Activated CD4-positive, alpha-beta T cell treated with anti-CD3 and anti-CD28 coated beads for 36 hours (primary cell): ENCODE results near the gene MUC22. TPM values are rescaled to one million over a fixed set of nuclear protein-coding genes. Genes with fewer than 3 reads are reported as not detected.
"Not testable (repeated sequence)": the region's sequence is repeated elsewhere in the genome, so short reads cannot be mapped to it uniquely, and the experiment has no call there.

Source experiments
- ATAC-seq: fragments of 200-7000 bp; cut with Tn5 transposase; one replicate; pipeline ENCODE4 v1.10.0; 2021; ENCODE audit warnings: mild to moderate bottlenecking, moderate library complexity
- CTCF ChIA-PET: fragments of 350-600 bp; sonication (Branson Sonifier 250); formaldehyde crosslinking; loops from one replicate; lab custom pipeline; 2021; ENCODE audit warnings: antibody characterized with exemption; lab: Charles Lee
- POLR2A ChIA-PET: fragments of 350-600 bp; sonication (Branson Sonifier 250); formaldehyde crosslinking; loops from one replicate; lab custom pipeline; 2021; ENCODE audit warnings: antibody characterized with exemption, inconsistent platforms; lab: Charles Lee
- DNase-seq: peaks from one replicate; pipeline ENCODE4 v3.0.0-alpha.2; 2020
- H3K27ac Mint-ChIP-seq: one replicate; pipeline ENCODE4 v1.8.0; 2021; ENCODE audit warnings: mixed read lengths
- H3K27me3 Mint-ChIP-seq: one replicate; pipeline ENCODE4 v1.8.0; 2021; ENCODE audit warnings: mixed read lengths
- H3K36me3 Mint-ChIP-seq: one replicate; pipeline ENCODE4 v1.8.0; 2021; ENCODE audit warnings: low read depth, mixed read lengths
- H3K4me1 Mint-ChIP-seq: one replicate; pipeline ENCODE4 v1.8.0; 2021; ENCODE audit warnings: mixed read lengths
- H3K4me3 Mint-ChIP-seq: one replicate; pipeline ENCODE4 v1.8.0; 2021; ENCODE audit warnings: mild to moderate bottlenecking, moderate library complexity, mixed read lengths
- H3K9me3 Mint-ChIP-seq: one replicate; pipeline ENCODE4 v1.8.0; 2021; ENCODE audit warnings: low read depth, mixed read lengths
- intact Hi-C, 2 experiments: fragments of 100-400 bp; cut with DNase I in 1 of 2; cut with micrococcal nuclease in 1 of 2; formaldehyde crosslinking; loops; one replicate each; pipeline versions ENCODE4 v1.14.2 to v1.15.1; 2022 to 2024; cut with DNase I, micrococcal nuclease
- total RNA-seq, 2 experiments: library from RNA; stranded (reverse); gene quantifications; one replicate each; pipeline ENCODE4 v1.2.3, GENCODE V29; 2021

Gene MUC22
- total RNA-seq, 2 experiments from 2014 or later: not detected

DNA sequence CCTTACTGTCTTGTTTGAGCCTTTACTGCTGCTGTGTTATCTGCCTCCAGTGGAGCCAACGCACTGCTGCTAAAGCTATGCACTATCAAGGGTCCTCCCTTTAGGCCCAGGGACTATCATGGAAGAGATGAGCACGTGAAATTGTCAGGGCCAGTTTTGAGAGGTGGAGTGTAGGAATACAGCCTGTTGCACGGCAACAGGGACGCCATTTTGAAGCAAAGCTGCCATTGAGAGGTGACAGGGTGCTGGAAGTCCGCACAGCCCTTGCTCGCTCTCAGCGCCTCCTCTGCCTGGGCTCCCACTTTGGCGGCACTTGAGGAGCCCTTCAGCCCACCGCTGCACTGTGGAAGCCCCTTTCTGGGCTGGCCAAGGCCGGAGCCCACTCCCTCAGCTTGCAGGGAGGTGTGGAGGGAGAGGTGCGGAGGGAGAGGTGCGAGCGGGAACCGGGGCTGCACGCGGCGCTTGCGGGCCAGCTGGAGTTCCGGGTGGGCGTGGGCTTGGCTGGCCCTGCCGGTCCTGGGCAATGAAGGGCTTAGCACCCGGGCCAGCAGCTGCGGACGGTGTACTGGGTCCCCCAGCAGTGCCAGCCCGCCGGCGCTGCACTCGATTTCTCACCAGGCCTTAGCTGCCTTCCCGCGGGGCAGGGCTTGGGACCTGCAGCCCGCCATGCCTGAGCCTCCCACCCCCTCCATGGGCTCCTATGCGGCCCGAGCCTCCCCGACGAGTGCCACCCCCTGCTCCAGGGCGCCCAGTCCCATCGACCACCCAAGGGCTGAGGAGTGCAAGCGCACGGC lies 10.0 kb upstream of the MUC22 start:
- CTCF ChIA-PET: interaction anchor here (1.2 kb wide), 1 partner anchor 385 kb away, joined by 4 read pairs; no protein-coding TSS in a partner anchor
- H3K9me3 Mint-ChIP-seq, H3K4me1 Mint-ChIP-seq, H3K4me3 Mint-ChIP-seq, H3K27me3 Mint-ChIP-seq, DNase-seq, ATAC-seq, H3K36me3 Mint-ChIP-seq, POLR2A ChIA-PET, H3K27ac Mint-ChIP-seq: not testable (repeated sequence)
- intact Hi-C loops: loop anchor here in 1 of 2 experiments (5.0 kb wide), 1 partner anchor 67 kb away; no protein-coding TSS in a partner anchor

DNA sequence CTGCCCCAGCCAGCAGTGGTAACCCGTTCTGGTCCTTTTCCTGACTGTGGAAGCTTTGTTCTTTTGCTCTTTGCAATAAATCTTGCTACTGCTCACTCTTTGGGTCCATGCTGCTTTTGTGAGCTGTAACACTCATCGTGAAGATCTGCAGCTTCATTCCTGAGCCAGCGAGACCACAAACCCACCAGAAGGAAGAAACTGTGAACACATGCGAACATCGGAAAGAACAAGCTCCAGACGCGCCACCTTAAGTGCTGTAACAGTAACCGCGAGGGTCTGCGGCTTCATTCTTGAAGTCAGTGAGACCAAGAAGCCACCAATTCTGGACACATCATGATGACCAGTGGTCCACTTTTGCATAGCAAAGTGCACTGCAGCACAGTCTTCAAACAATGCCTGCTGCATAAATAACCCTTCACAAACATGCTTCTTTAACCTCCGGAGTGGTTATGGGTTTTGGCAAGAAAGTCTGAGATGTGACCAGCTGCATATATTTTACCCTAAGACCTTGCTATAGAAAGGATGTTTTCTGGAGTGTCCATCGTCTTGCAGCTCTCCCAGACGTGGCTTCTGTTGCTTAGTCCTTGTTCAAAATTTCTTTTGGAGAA lies 8.9 kb upstream of the MUC22 start:
- ChIA-PET POLR2A (no interaction called here), CTCF (interaction anchor here (0.5 to 1.0 kb wide), 3 partner anchors 10 to 122 kb away, joined by 3 to 4 read pairs (median 3); no protein-coding TSS in a partner anchor)
- Mint-ChIP-seq H3K9me3 (no peaks in the 10 kb centered on the region), H3K4me1 (peaks cover 3% of the 10 kb centered on the region), H3K27ac (no peak overlapping the region), H3K4me3 (no peak overlapping the region), H3K36me3 (no peaks in the 10 kb centered on the region), H3K27me3 (peaks cover 3% of the 10 kb centered on the region)
- DNase-seq (no peak), ATAC-seq (no peak)
- intact Hi-C loops: loop anchor here in 1 of 2 experiments (5.0 kb wide), 1 partner anchor 66 kb away; no protein-coding TSS in a partner anchor

DNA sequence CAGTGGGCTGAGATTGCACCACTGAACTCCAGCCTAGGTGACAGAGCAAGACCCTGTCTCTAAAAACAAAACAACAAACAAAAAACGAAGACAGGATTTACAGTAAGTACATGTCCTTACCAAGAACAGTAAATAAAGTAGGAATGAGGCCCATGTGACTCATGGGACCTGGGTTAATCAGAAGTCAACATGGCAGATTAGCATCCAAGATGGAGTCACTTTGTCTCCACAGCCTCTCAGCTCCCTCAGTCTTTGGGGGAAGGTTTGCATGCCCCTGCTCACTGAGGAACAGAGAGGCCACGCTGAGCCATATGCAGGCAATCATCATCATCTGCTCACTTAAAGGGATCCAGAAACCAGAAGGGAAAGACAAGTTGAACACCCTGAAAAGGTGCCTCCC lies 7.8 kb upstream of the MUC22 start:
- intact Hi-C loops: loop anchor here in 1 of 2 experiments (5.0 kb wide), 1 partner anchor 65 kb away; no protein-coding TSS in a partner anchor
- DNase-seq (no peak), ATAC-seq (no peak)
- H3K4me3 Mint-ChIP-seq: no peak overlapping the region
- peaks cover 7% of the 10 kb centered on the region for H3K27me3 Mint-ChIP-seq
- peaks cover 5% of the 10 kb centered on the region for H3K4me1 Mint-ChIP-seq
- H3K36me3 Mint-ChIP-seq: no peaks in the 10 kb centered on the region
- ChIA-PET CTCF (interaction anchor here (1.2 kb wide), 1 partner anchor 13 kb away, joined by 3 read pairs; no protein-coding TSS in a partner anchor), POLR2A (no interaction called here)
- H3K9me3 Mint-ChIP-seq: no peaks in the 10 kb centered on the region
- H3K27ac Mint-ChIP-seq: no peak overlapping the region

DNA sequence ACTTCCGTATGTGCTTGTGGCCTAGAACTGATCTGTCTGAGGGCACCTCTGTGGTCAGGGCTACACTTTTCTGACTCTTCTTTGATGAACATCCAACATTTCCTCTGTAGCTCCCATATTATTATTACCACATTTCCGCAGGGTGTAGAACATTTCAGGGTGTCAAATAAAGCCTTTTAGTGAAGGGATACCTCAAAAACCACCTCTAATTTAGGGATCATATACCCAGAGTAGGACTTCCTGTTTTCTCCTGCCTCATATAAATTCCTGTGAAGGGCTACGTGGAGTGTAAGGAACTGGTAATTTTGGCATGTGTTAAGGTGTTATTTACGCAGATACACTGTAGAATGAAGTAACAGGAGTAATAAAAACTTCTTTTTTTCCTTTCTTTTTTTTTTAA lies 5.5 kb upstream of the MUC22 start:
- Mint-ChIP-seq H3K27me3 (peaks cover 14% of the 10 kb centered on the region), H3K4me3 (no peak overlapping the region), H3K4me1 (peaks cover 9% of the 10 kb centered on the region), H3K27ac (no peak overlapping the region), H3K36me3 (no peaks in the 10 kb centered on the region), H3K9me3 (no peaks in the 10 kb centered on the region)
- ATAC-seq (no peak), DNase-seq (no peak)
- intact Hi-C loops: loop anchor here in 1 of 2 experiments (2.0 to 5.0 kb wide), 2 partner anchors 20 to 63 kb away; no protein-coding TSS in a partner anchor
- ChIA-PET POLR2A (no interaction called here), CTCF (interaction anchor here (0.7 to 1.0 kb wide), 4 partner anchors 16 to 436 kb away, joined by 3 to 4 read pairs (median 4); no protein-coding TSS in a partner anchor)

DNA sequence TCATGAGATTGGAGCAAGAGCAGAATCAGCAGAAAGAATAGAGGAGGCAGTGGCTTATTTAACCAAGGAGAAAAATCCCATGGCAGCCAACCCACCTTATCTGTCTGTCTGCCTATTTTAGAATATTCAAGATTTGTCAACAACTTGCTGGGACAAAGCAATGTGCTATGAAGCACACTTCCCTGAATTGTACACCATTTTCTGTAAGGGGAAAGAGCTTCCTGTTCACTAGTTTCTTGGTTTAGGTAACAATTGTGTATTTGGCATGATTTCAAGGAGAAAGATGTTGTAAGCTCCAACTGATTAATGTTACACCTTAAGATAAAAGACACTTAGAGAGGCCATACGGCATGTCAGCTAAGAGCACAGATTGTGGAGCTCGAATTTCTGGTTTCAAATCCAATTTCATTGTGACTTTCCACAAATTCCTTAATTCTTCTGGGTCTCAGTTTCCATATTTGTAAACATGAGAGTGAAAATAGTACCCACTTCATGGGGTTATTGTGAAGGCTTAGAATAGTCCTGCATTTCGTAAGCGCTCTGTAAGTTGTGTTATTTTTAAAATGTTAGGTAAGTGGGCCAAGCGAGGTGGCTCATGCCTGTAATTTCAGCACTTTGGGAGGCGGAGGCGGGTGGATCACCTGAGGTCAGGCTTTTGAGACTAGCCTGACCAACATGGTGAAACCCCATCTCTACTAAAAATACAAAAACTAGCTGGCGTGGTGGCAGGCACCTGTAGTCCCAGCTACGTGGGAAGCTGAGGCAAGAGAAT lies 4.8 kb upstream of the MUC22 start:
- H3K9me3 Mint-ChIP-seq: no peaks in the 10 kb centered on the region
- H3K4me1 Mint-ChIP-seq: peaks cover 13% of the 10 kb centered on the region
- ChIA-PET CTCF (interaction anchor here (1.2 kb wide), 1 partner anchor 17 kb away, joined by 3 read pairs; no protein-coding TSS in a partner anchor), POLR2A (no interaction called here)
- H3K36me3 Mint-ChIP-seq: no peaks in the 10 kb centered on the region
- no peak overlapping the region for H3K27ac Mint-ChIP-seq
- DNase-seq (no peak), ATAC-seq (no peak)
- no peak overlapping the region for H3K4me3 Mint-ChIP-seq
- intact Hi-C loops: loop anchor here in 1 of 2 experiments (2.0 kb wide), 1 partner anchor 21 kb away; no protein-coding TSS in a partner anchor
- peaks cover 14% of the 10 kb centered on the region for H3K27me3 Mint-ChIP-seq

DNA sequence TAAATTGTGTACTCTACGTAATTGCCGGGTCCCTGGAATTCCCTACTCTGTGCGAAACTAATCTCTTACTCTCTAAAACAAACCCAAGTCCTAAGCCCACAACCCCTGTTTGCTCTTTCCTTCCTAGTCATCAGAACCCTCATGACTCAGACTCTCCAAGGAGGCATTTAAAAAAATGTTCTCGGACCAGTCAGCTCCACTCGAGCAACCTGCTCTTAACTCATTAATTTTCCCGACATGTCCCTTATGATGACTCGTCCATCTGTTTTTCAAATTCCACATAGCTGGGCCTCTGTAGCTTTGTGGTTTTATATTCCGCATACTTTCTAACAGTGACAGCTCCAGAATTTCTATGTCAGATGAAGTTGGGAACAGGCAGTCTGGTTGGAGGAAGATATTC lies 2.6 kb upstream of the MUC22 start:
- H3K4me3 Mint-ChIP-seq: no peak overlapping the region

DNA sequence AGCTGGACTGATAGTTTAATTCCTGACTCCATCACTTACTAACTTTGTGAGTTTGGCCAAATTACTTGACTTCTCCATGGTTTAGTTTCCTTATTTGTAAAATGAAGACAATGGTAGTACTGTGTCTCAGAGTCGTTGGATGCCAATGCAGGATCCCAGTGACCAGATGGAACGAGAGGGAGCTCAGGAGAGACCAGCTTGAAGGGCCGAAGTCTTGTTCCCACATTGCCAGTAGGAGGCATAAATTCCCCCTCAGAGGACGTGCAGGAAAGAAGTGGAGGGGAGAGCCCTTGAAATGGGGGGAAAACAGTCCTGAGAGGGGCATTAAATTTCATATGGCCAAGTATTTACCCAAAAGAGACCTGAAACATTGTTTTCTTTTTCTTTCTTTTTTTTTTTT lies 2.1 kb upstream of the MUC22 start:
- Mint-ChIP-seq H3K36me3 (no peaks in the 10 kb centered on the region), H3K27ac (no peak overlapping the region), H3K4me3 (no peak overlapping the region), H3K4me1 (peaks cover 20% of the 10 kb centered on the region), H3K9me3 (no peaks in the 10 kb centered on the region), H3K27me3 (peaks cover 20% of the 10 kb centered on the region)
- CTCF ChIA-PET: interaction anchor here (0.8 to 0.9 kb wide), 2 partner anchors 27 to 72 kb away, joined by 3 to 4 read pairs; no protein-coding TSS in a partner anchor
- no peak for ATAC-seq
- POLR2A ChIA-PET: no interaction called here
- DNase-seq: no peak
- intact Hi-C loops: no loop called here

More for the DNA sequence above, 2.6 kb upstream of the MUC22 start:
- intact Hi-C loops: no loop called here
- DNase-seq (no peak), ATAC-seq (no peak)
- no peaks in the 10 kb centered on the region for H3K36me3 Mint-ChIP-seq
- no peaks in the 10 kb centered on the region for H3K9me3 Mint-ChIP-seq
- H3K27ac Mint-ChIP-seq: no peak overlapping the region
- H3K27me3 Mint-ChIP-seq: peaks cover 19% of the 10 kb centered on the region
- ChIA-PET CTCF (interaction anchor here (0.8 to 0.9 kb wide), 2 partner anchors 26 to 72 kb away, joined by 3 to 4 read pairs; no protein-coding TSS in a partner anchor), POLR2A (no interaction called here)
- H3K4me1 Mint-ChIP-seq: peaks cover 20% of the 10 kb centered on the region

DNA sequence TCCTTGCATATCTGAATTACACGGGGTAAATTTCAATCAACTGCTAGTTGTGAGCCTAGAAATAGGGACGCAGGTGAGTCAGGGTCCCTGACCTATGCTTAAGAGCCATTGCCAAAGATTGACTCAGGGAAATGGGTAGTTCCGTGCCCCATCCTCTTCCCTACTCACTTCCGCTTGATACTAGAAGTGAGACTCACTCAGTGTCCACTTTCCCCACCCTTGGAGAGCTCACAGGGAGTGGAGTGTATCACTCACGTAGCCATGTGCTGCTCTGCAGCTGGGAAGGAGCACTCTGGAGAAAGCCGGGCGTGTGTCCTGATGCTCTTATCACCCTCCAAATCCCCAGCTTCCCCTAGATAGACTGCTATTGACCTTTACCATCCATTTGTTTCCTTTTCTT lies 543 bp upstream of the MUC22 start:
- Mint-ChIP-seq H3K27ac (no peak overlapping the region), H3K4me1 (peaks cover 18% of the 10 kb centered on the region), H3K27me3 (peaks cover 28% of the 10 kb centered on the region), H3K9me3 (peaks cover 2% of the 10 kb centered on the region), H3K4me3 (no peak overlapping the region), H3K36me3 (no peaks in the 10 kb centered on the region)
- no peak for ATAC-seq
- intact Hi-C loops: no loop called here
- CTCF ChIA-PET: no interaction called here
- POLR2A ChIA-PET: no interaction called here
- DNase-seq: no peak

DNA sequence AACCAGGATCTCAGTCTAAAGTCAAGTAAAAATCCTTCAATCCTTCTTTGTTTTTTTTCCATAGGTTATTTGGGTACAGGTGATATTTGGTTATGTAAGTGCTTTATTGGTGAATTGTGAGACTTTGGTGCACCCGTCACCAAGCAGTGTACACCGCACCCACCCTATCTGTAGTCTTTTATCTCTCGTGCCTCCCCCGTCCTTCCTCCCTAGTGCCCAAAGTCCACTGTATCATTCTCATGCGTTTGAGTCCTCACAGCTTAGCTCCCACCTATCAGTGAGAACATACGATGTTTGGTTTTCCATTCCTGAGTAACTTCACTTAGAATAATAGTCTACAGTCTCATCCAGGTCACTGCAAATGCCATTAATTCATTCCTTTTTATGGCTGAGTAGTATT lies 879 bp downstream of the MUC22 start:
- no peak for DNase-seq
- Mint-ChIP-seq H3K27me3 (peaks cover 28% of the 10 kb centered on the region), H3K4me3 (no peak overlapping the region), H3K9me3 (peaks cover 3% of the 10 kb centered on the region), H3K4me1 (peaks cover 17% of the 10 kb centered on the region), H3K27ac (no peak overlapping the region), H3K36me3 (no peaks in the 10 kb centered on the region)
- ChIA-PET POLR2A (no interaction called here), CTCF (no interaction called here)
- intact Hi-C loops: no loop called here
- ATAC-seq: no peak

DNA sequence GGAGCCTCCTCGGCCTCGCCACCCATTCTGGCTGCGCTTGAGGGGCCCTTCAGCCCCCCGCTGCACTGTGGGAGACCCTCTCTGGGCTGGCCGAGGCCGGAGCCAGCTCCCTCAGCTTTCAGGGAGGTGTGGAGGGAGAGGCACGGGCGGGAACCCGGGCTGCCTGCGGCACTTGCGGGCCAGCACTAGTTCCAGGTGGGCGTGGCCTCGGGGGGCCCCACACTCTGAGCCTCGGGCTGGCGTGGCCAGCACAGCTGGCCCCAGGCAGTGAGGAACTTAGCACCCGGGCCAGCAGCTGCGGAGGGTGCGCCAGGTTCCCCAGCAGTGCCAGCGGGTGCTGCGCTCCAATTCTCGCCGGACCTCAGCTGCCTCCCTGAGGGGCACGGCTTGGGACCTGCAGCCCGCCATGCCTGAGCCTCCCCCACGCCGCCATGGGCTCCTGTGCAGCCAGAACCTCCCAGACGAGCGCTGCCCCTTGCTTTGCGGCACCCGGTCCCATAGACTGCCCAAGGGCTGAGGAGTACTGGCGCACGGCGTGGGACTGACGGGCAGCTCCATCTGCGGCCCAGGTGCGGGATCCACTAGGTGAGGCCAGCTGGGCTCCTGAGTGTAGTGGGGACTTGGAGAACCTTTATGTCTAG lies 6.5 kb downstream of the MUC22 start:
- ATAC-seq (no peak), DNase-seq (no peak)
- H3K27me3 Mint-ChIP-seq: peaks cover 15% of the 10 kb centered on the region
- no peak overlapping the region for H3K4me3 Mint-ChIP-seq
- POLR2A ChIA-PET: no interaction called here
- no peak overlapping the region for H3K27ac Mint-ChIP-seq
- CTCF ChIA-PET: interaction anchor here (1.6 kb wide), 1 partner anchor 19 kb away, joined by 3 read pairs; no protein-coding TSS in a partner anchor
- intact Hi-C loops: no loop called here
- H3K4me1 Mint-ChIP-seq: no peaks in the 10 kb centered on the region
- peaks cover 3% of the 10 kb centered on the region for H3K9me3 Mint-ChIP-seq
- H3K36me3 Mint-ChIP-seq: no peaks in the 10 kb centered on the region
